Spinal cord (tissue), 10 donors: ENCODE data around the gene ZNFX1. TPM values are rescaled to one million over a fixed set of nuclear protein-coding genes. Genes with fewer than 3 reads are reported as not detected.

Experiments
- DNase-seq, 6 donors: peaks; one replicate each; pipeline versions ENCODE4 v3.0.0 to v3.0.0-alpha.2; 2013 to 2015; ENCODE audit warnings: low spot score in 6 of 6, low read depth in 4 of 6
- H3K27ac ChIP-seq: one replicate; pipeline ENCODE4 v1.5.1; 2013; ENCODE audit warnings: low read depth, low read length, control low read depth
- H3K27me3 ChIP-seq: one replicate; pipeline ENCODE4 v1.6.1; 2013; ENCODE audit warnings: low read length; ENCODE audit not compliant: control insufficient read depth, insufficient read depth
- H3K36me3 ChIP-seq: one replicate; pipeline ENCODE4 v1.6.1; 2013; ENCODE audit warnings: low read length; ENCODE audit not compliant: control insufficient read depth, insufficient read depth
- H3K4me1 ChIP-seq: one replicate; pipeline ENCODE4 v1.6.1; 2013; ENCODE audit warnings: low read length; ENCODE audit not compliant: control insufficient read depth, insufficient read depth
- H3K4me3 ChIP-seq: one replicate; pipeline ENCODE4 v1.5.1; 2013; ENCODE audit warnings: low read depth, low read length, control low read depth
- H3K9me3 ChIP-seq: one replicate; pipeline ENCODE4 v1.6.1; 2013; ENCODE audit warnings: low read length; ENCODE audit not compliant: control insufficient read depth, insufficient read depth
- WGBS: methylation state at CpG from one replicate; pipeline ENCODE4 v1.1.5; 2013; ENCODE audit warnings: missing lambda C conversion rate; ENCODE audit not compliant: insufficient coverage; 5-methylcytosine and 5-hydroxymethylcytosine counted together
- polyA plus RNA-seq, 2 donors: library from polyadenylated mRNA; unstranded; fragments of 120-200 nt; gene quantifications; one replicate each; pipeline ENCODE4 v1.2.1, GENCODE V29; 2013; ENCODE audit not compliant: insufficient read length in 2 of 2
- total RNA-seq, 2 donors: library from RNA; depleted of rRNA in 1 of 2; stranded (reverse); fragments of 120-200 nt in 1 of 2; fragments of >200 nt in 1 of 2; gene quantifications; one replicate each; pipeline versions ENCODE4 v1.2.3 to v1.2.4, GENCODE V29; 2013 to 2014
- donor health status: healthy.

The ZNFX1 gene
- total and polyA plus RNA-seq, 4 donors: 14.2 to 26.5 (median 16.0) TPM

- Histone ChIP-seq H3K36me3 (peaks cover 46% of the 10 kb centered on the region), H3K9me3 (no peaks in the 10 kb centered on the region), H3K4me1 (peaks cover 16% of the 10 kb centered on the region), H3K27ac (no peak overlapping the region), H3K27me3 (no peaks in the 10 kb centered on the region), H3K4me3 (no peak overlapping the region)
- 80% methylated on average over 1 of the region's 4 CpGs for WGBS
- no peak for DNase-seq
These were observed 2.6 kb downstream of the ZNFX1 start for GRCh38 chr20:49275216-49275615.

DNA sequence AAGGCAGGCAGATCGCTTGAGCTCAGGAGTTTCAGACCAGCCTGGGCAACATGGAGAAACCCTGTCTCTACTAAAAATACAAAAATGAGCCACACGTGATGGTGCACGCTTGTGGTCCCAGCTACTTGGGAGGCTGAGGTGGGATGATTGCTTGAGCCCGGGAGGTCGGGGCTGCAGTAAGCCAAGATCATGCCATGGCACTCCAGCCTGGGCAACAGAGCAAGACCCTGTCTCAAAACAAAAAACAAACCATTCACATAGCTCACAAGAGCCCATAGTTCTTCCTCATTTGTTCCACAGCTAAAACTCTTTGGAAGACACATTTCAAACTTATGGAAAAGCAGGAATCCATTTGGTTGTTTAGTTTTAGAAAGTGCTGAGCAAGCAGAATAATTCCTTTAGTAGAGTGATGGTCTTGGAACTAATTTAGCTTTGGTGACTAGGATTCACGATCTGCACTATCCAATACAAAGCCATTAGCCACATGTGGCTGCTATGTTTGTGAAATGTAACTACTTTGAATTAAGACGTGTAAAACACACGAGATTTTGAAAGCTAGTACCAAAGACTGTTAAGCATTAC, 4.1 kb downstream of the ZNFX1 start:
- Histone ChIP-seq H3K27ac (no peak overlapping the region), H3K27me3 (no peaks in the 10 kb centered on the region), H3K36me3 (peaks cover 52% of the 10 kb centered on the region), H3K9me3 (no peaks in the 10 kb centered on the region), H3K4me3 (no peak overlapping the region), H3K4me1 (peaks cover 8% of the 10 kb centered on the region)
- WGBS: 91% methylated on average over 4 of the region's 8 CpGs
- no peak for DNase-seq

DNA sequence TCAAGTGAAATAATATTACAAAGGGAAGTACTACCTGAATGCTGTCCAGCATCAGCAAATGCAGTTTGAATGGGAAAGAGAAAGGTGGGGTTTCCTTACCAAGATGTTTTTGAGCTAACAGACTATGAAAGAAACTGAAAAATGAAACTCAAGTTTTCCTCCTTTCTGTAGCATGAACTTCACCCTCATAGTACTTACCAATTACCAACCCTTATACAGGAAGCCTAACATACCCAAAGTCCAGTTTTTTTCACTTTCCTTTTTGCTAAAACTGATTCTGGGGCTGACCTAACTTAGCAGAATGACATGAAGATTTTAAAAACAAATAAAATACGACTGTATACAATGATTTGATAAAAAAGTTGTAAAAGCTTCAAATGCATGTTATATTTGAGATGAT, 5.2 kb downstream of the ZNFX1 start:
- Histone ChIP-seq H3K27me3 (no peaks in the 10 kb centered on the region), H3K4me1 (peaks cover 6% of the 10 kb centered on the region), H3K9me3 (no peaks in the 10 kb centered on the region), H3K27ac (no peak overlapping the region), H3K4me3 (no peak overlapping the region), H3K36me3 (peaks cover 52% of the 10 kb centered on the region)
- no CpG with 5 or more reads among the region's 1 CpG for WGBS
- no peak for DNase-seq

- H3K4me3 ChIP-seq: no peak overlapping the region
- peaks cover 53% of the 10 kb centered on the region for H3K36me3 ChIP-seq
- no peaks in the 10 kb centered on the region for H3K4me1 ChIP-seq
- H3K27me3 ChIP-seq: no peaks in the 10 kb centered on the region
- WGBS: 100% methylated on average over 4 of the region's 5 CpGs
- no peak for DNase-seq
- no peak overlapping the region for H3K27ac ChIP-seq
- H3K9me3 ChIP-seq: no peaks in the 10 kb centered on the region
These were observed 7.1 kb downstream of the ZNFX1 start for GRCh38 chr20:49270736-49271135.

DNA sequence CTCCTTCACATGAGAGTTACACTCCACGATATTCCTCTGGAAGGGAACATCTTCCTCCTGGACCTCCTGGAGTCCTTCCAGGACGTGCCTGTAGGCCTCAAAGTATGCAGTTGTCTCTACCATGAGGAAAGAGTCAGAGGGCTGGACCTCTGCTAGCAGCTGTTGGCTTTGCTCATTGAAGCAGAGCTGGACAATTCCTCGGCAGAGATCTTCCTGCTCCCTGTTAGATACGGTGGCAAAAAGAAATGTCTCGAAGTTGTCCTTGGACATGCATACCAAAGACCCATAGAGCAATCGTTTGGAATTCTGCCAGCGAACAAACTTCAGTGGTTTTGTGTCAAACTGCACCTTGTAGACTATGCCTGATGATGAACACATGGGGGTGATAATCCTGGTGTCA, 7.7 kb downstream of the ZNFX1 start:
- H3K4me3 ChIP-seq: no peak overlapping the region
- H3K9me3 ChIP-seq: no peaks in the 10 kb centered on the region
- DNase-seq: no peak
- no peaks in the 10 kb centered on the region for H3K4me1 ChIP-seq
- no peak overlapping the region for H3K27ac ChIP-seq
- peaks cover 52% of the 10 kb centered on the region for H3K36me3 ChIP-seq
- 86% methylated on average over 7 of the region's 7 CpGs for WGBS
- H3K27me3 ChIP-seq: no peaks in the 10 kb centered on the region

DNA sequence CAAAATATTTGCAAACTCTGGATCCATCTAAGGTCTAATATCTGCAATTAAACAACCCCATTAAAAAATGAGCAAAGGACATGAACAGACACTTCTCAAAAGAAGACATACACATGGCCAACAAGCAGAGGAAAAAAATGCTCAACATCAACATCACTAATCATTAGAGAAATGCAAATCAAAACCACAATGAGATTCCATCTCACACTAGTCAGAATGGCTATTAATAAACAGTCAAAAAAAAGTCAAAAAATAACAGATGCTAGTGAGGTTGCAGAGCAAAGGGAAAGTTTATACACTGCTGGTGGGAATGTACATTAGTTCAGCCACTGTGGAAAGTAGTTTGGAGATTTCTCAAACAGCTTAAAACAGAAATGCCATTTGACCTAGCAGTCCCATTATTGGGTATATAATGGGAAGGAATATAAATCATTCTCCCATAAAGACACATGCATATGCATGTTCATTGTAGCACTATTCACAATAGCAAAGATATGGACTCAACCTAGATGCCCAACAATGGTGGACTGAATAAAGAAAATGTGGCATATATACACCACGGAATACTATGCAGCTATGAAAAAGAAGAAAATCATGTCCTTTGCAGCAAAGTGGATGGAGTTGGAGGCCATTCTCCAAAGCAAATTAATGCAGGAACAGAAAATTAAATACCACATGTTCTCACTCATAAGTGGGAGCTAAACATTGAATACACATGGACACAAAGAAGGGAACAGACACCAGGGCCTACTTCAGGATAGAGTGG, 9.1 kb downstream of the ZNFX1 start:
- Histone ChIP-seq H3K4me3 (no peak overlapping the region), H3K27me3 (no peaks in the 10 kb centered on the region), H3K36me3 (peaks cover 54% of the 10 kb centered on the region), H3K9me3 (no peaks in the 10 kb centered on the region), H3K27ac (no peak overlapping the region), H3K4me1 (no peaks in the 10 kb centered on the region)
- WGBS: no CpG with 5 or more reads among the region's 1 CpG
- DNase-seq: no peak

DNA sequence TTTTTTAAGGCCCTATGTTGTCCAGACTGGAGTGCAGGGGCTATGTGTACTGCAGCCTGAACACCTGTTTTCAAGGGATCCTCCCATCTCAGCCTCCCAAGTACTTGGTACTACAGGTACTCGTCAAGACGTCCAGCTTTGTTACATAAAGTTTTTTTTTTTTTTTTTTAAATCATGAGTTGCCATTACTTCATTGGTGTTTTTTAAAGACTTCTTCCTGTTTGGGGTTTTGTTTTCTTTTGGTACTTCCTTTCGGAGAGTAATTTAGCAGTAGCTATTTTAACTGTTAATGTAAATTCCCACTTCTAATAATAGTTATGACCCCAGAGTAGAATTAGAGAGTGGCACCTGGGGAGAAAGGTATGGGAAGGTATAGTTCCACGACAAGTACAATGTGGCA, 10.5 kb downstream of the ZNFX1 start:
- WGBS: no CpG with 5 or more reads among the region's 4 CpGs
- Histone ChIP-seq H3K4me1 (no peaks in the 10 kb centered on the region), H3K27ac (no peak overlapping the region), H3K4me3 (no peak overlapping the region), H3K27me3 (no peaks in the 10 kb centered on the region), H3K9me3 (no peaks in the 10 kb centered on the region), H3K36me3 (peaks cover 51% of the 10 kb centered on the region)
- DNase-seq: no peak

DNA sequence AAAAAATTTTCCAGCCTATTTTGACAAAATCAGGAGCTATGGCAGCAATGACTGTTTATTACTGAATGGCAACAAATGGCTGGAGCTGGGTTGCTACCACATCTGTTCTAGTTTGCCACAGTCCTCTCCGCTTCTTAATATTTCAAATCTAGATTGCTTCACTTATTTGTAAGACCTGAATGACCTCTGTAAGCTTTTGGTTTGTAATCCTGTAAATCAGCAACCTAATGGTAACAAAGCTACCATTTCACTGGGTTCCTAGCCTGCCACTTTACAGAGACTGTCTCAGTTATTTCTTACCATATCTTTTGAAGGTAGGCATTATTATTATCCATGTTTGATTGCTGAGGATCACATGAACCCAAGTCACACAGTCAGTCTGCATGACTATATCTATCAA, 15.4 kb downstream of the ZNFX1 start:
- H3K27ac ChIP-seq: no peak overlapping the region
- H3K4me1 ChIP-seq: no peaks in the 10 kb centered on the region
- no CpG with 5 or more reads among the region's 1 CpG for WGBS
- H3K36me3 ChIP-seq: peaks cover 55% of the 10 kb centered on the region
- DNase-seq: no peak
- H3K9me3 ChIP-seq: no peaks in the 10 kb centered on the region
- H3K27me3 ChIP-seq: no peaks in the 10 kb centered on the region
- H3K4me3 ChIP-seq: no peak overlapping the region

DNA sequence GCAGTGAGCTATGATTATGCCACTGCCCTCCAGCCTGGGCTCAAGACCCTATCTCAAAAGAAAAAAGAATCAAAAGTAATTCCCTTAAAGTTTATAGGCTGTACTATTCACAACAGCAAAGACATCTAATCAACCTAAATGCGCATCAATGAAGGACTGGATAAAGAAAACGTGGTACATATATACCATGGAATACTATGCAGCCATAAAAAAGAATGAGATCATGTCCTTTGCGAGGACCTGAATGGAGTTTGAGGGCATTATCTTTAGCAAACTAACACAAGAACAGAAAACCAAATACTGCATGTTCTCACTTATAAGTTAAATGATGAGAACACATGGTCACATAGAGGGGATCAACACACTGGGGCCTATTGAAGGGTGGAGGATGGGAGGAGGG, 16.7 kb downstream of the ZNFX1 start:
- Histone ChIP-seq H3K4me1 (no peaks in the 10 kb centered on the region), H3K4me3 (no peak overlapping the region), H3K27me3 (no peaks in the 10 kb centered on the region), H3K9me3 (no peaks in the 10 kb centered on the region), H3K36me3 (peaks cover 60% of the 10 kb centered on the region), H3K27ac (no peak overlapping the region)
- DNase-seq: no peak
- no CpG with 5 or more reads among the region's 3 CpGs for WGBS

- H3K9me3 ChIP-seq: no peaks in the 10 kb centered on the region
- H3K27me3 ChIP-seq: no peaks in the 10 kb centered on the region
- no peaks in the 10 kb centered on the region for H3K4me1 ChIP-seq
- H3K4me3 ChIP-seq: no peak overlapping the region
- DNase-seq: no peak
- no peak overlapping the region for H3K27ac ChIP-seq
- H3K36me3 ChIP-seq: peaks cover 61% of the 10 kb centered on the region
- no CpG with 5 or more reads among the region's 4 CpGs for WGBS
These were observed 17.6 kb downstream of the ZNFX1 start for GRCh38 chr20:49260218-49260617.
